NOMO-1 treated with dmso at 0.1 percent for 144 hours (cell line): ENCODE measurements around the gene YPEL2.

Experiments used
- DNase-seq: peaks from one replicate; lab custom pipeline; 2025; ENCODE audit not compliant: unreplicated experiment; lab: John Stamatoyannopoulos, UW

Gene YPEL2

GRCh38 chr17:59356543-59357218, 25.2 kb downstream of the YPEL2 start:
- DNase-seq = no peak

DNA sequence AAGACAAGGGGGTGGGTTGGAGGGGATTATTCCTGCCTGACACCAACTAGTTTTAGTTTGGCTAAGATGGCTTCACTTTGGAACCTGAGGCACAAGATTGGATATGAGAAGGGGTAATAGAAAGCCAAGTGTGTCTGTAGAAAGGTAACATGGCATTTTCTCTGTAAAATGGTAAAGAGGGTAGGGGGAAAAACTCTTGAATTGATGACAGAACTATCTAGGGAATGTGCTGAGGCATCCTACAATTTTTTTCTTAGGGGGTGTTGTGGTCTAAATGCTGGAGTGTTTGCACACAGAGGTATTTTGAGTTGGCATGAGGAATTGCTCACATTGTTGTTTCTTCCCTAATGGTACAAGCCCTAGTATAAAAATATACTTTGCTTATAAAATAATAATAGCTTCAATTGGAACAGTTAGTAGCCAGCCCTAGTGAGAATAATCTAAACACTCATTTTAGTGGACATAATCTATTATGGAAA, 25.8 kb downstream of the YPEL2 start:
- no peak for DNase-seq

GRCh38 chr17:59357929-59358328, 26.5 kb downstream of the YPEL2 start:
- no peak for DNase-seq

- DNase-seq = no peak
These were observed 29.9 kb downstream of the YPEL2 start for GRCh38 chr17:59361386-59361785.

DNA sequence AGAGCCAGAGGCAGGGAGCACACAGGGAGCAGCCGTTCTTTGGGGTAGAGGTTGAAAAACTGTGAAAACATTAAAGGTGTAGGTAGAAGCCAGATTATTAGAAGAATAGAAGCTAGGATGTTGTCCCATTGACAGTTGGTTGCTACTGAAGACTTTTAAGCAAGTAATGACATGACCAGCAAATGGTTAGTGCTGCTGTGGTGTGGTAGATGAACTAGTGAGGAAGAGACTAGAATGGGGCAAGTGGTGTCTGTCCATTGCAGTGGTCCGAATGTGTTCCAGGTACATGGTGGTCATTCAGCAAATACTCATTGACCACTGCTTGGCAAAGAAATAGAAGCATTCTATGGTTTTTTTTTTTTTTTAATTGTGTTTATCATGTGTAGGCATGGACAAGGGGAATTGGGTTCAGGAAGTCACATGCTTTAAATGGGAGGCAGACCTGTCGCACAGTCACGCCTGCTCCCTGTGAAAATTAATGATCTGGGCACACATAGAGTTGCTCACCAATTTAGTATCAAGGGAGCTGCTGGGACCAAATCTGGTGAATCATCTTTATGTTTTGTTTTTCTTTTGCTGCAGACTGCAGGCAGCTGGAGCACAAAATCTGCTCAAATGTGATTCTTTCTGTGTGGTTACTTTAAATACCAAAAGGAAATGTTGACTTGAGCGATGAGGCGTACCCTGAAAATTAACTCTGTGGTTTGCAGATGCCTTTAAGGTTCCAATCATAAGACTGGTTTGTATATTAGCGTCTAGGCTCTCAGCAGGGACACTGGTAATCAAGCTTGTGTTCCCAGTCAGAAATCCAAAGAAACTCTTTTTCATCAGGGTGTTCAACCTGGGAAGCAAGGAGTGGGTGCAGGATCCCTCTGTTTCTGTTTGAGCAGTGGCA, 30.7 kb downstream of the YPEL2 start:
- DNase-seq = no peak

DNA sequence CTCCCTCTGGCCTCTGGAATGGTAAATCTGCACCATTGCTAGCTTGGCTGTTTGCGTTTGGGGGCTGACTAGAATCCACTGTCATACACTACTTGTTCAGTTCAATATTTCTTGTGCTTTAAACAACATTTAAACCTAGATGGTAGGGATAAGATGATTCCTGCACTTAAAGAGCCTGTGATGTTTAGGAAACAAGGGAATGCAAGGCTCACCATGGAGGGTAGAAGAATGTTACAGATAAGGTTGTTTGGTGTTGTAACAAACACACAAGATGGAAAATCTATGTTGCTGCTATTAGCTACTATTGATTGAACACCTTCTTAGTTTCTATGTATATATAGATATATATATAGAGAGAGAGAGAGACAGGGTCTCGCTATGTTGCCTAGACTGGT, 31.4 kb downstream of the YPEL2 start:
- DNase-seq = no peak

- no peak for DNase-seq
These were observed 34.0 kb downstream of the YPEL2 start for GRCh38 chr17:59365383-59365981.

- peak; percentile 13 for DNase-seq
These were observed 34.7 kb downstream of the YPEL2 start for GRCh38 chr17:59366040-59366757.

DNA sequence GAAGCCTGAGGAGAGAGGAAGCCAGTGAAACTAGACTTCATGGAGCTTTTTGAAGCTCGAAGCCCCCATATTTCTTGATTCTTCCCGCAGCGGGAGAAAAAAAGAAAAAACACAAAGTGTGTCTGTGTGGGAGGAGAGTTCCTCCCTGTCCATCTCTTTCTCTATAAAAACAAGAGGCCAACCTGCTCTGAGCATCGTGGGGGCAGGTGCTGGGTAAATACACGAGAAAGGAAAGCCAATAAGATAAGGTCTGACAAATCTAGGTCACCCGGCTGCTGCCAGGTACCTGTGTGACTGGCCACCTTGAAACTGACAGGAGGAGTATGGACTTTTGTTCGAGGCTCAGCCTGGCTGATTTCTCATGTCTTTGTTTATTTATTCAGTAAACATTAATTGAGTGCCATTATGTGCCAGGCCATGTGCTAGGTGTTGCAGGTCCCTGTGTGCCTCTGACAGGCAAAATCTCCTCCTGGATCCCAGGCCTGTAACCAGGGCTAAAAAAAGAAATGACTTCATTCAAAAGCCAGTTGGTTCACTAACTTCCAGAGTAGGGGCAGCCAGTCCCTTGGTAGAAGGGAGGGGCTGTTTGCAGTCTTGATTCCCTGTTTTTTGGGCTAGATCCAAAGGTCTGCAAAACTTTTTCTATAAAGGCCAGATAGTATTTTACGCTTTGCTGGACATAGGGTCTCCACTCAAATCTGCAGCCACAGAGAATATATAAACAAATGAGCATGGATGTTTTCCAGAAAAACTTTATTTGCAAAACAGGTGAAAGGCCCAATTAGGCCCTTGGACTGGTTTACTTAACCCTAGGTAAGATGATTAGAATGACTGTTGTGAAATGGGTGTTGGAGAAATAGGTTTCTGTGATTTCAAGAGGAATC, 35.6 kb downstream of the YPEL2 start:
- no peak for DNase-seq

DNA sequence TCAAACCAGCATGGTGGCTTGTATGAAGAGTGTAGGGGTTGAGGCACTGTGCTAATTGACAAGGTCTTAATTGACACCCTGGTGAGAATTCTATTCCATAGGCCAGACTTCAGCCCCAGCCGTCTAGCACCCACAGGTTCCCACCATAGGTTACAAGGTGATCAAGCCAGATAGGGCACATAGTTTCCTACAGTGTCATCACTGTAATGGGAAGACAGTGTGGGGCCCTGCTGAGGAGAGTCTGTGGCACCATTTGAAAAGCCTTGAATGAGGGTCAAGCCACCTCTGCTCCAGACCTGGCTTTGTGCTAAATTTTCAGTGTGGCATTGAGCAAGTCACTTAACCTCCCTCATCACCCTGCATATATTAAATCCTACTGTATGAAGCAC, 36.2 kb downstream of the YPEL2 start:
- no peak for DNase-seq

- no peak for DNase-seq
These were observed 36.9 kb downstream of the YPEL2 start for GRCh38 chr17:59368218-59368857.

DNA sequence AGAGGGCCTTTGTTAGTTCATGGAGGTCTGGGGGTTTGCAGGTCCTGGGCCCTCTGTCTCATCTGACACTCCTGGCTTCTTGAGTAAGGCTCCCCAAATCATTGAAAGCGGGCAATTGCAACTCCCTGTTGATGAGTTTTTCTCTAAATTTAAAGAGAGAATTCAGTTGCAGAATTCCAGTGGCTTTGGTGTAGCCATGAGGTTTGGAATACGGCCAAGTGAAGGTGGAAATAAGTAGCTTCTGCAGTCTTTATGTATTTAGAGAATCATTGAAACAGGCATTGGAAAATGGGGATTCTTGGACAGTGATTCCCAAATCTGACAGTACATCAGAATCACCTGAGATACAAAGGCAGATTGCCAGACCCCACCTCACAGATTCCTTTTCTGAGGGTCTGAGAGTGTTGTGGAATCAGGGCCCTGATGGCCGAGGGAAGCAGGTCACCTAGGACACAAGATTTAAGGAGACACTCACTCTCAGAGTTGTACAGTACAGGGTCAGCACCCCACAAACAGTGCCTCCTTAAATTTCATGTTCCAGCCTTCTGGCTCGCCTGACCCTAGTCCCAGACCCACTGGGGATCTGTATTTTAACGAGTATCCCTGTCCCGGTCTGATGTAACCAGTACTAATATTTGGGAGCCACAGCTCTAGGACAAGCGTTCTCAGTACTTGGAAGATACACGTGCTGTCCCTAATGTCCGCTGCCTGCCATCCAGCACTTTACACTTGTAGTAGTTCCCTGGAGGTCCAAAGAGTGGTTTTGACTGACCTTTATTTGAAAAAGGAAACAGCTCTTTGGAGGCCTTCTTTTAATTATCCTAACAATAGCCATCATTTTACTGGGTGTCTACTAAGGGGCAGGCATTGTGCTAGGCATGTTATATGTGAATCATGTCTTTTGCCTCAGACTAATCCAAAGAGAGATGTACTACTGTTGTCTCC, 37.8 kb downstream of the YPEL2 start:
- no peak for DNase-seq

DNA sequence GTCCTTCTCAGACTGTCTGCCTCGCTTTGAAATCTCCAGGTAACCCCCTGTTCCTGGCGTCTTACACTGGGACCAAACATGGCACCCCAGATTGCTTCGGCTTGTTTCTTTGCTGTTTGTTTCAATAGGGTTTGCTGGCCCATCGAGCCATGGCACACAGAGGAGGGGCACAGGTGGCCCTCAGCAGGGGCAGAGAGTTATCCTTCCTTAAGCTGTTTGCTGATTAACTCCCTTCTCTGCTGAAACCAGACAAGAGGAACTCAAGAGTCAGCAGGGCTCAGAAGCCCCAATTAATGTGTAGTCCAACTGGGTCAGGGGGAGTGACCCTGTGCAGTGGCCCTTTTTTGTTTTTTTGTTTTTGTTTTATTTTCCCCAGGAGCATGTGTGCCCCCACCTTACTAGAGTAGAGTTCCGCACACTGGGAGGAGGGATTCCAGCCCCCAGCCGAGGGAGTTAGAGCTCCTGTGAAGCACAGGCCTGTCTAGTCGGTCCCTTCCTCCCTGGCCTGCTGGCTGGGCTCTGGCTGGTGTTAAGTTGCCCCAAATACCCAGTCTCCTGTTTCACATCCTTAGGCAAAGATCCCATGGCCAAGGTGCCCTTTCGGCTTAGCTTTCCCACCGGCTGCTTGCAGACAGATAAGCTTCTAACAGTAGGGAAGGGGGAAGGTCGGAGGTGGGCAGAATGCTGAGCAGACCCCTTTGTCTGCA, 39.3 kb downstream of the YPEL2 start:
- no peak for DNase-seq

GRCh38 chr17:59371416-59372100, 40.1 kb downstream of the YPEL2 start:
- DNase-seq = no peak

DNA sequence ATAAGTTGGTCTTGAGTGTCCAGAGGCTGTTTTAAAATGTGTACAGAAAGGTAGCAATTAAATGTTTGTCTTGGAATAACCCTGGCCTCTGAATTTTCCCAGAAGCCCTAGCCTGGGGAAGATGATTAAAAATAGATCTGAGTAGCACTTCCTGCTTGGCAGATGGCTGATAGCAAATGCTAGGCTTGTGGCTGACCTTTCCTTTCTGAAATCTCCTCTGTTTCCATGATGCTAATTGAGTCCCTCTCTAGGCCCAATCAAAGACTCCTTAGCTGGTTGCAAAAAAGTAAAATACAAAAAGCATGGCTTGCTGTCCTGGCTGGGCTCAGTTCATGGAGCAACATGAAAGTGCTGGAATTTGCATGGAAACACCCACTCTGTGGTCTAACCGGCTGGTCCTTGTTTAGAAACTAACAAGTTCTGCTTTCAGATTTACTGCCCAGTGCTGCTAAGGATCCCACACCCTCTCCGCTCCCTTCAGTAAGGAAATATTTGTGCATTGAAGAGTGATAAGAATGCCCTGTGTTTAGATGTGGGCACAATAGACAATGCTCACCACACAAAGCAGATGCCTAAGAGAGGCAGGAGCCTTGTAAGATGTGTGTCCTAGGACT, 40.8 kb downstream of the YPEL2 start:
- DNase-seq = peak; percentile 63

GRCh38 chr17:59373882-59374495, 42.5 kb downstream of the YPEL2 start:
- no peak for DNase-seq

- no peak for DNase-seq
These were observed 43.2 kb downstream of the YPEL2 start for GRCh38 chr17:59374612-59375011.
